K562 (cell line): ENCODE measurements around the gene TMEM187. TPM values are rescaled to one million over a fixed set of nuclear protein-coding genes. Genes with fewer than 3 reads are reported as not detected.

ENCODE experiments used
- POLR2A ChIP-seq: fragments of 450-650 bp; conservative IDR thresholded peaks from 2 replicates; pipeline ENCODE4 v1.6.1; 2016
- RBM22 ChIP-seq: fragments of 200-400 bp; formaldehyde crosslinking; IDR thresholded peaks from 2 replicates; pipeline ENCODE4 v1.6.1; 2018; ENCODE audit warnings: low read length, low read depth; ENCODE audit not compliant: poor library complexity, severe bottlenecking
- SMARCC2 ChIP-seq: fragments of 450-650 bp; IDR thresholded peaks from 2 replicates; pipeline ENCODE4 v1.6.1; 2017; ENCODE audit warnings: antibody characterized with exemption, moderate library complexity, mild to moderate bottlenecking, low read depth
- SUPT5H ChIP-seq: fragments of 450-650 bp; IDR thresholded peaks from 2 replicates; pipeline ENCODE4 v1.6.1; 2016
- ZNF445 ChIP-seq: fragments of 250-450 bp; sonication (Bioruptor Pico); IDR thresholded peaks from 2 replicates; pipeline ENCODE4 v1.4.0; 2020; ENCODE audit warnings: low read depth, mild to moderate bottlenecking, moderate library complexity
- ZNF766 ChIP-seq: fragments of 200-800 bp; sonication (Bioruptor generic); conservative IDR thresholded peaks from 2 replicates; pipeline ENCODE4 v1.6.1; 2016; ENCODE audit warnings: missing genetic modification characterization, missing compliant biosample characterization
- polyA plus RNA-seq, 8 experiments: library from polyadenylated mRNA; depleted of rRNA in 4 of 8; stranded (reverse) in 5 of 8; unstranded in 3 of 8; fragments of >200 nt; fragmentation: Nextera tagmentation in 2 of 8; fragmentation: Illumina TruSeq in 1 of 8; extraction: Ambion mirVana in 2 of 8; extraction: Trizol in 1 of 8; gene quantifications; 2 replicates each; pipeline versions ENCODE4 v1.2.1 to v1.2.3, GENCODE V29; 2011 to 2014; ENCODE audit warnings: inconsistent platforms in 1 of 8, missing spikeins in 1 of 8
- total RNA-seq, 7 experiments: library from RNA; depleted of rRNA in 6 of 7; stranded (reverse); fragments of >200 nt in 6 of 7; fragmentation: Illumina TruSeq in 2 of 7; extraction: Trizol in 2 of 7; gene quantifications; 2 replicates each; pipeline versions ENCODE4 v1.2.1 to v1.2.3, GENCODE V29; 2011 to 2021; ENCODE audit warnings: low replicate concordance in 1 of 7
- TF ChIP-seq, protein P1 (sequence below): IDR thresholded peaks from 2 replicates; pipeline ENCODE4 v1.6.1; 2014; ENCODE audit warnings: antibody characterized with exemption
- TF ChIP-seq, protein P2 (sequence below): fragments of 250-450 bp; sonication (Bioruptor Pico); IDR thresholded peaks from 2 replicates; pipeline ENCODE4 v1.8.0; 2022; ENCODE audit warnings: moderate library complexity, mild to moderate bottlenecking, inconsistent platforms
- TF ChIP-seq, protein P3 (sequence below): fragments of 450-650 bp; formaldehyde crosslinking; conservative IDR thresholded peaks from 2 replicates; pipeline ENCODE4 v1.4.0; 2022; ENCODE audit warnings: mild to moderate bottlenecking, missing genetic modification characterization

TMEM187 gene
- total and polyA plus RNA-seq, 9 of the 15 experiments (the other 6 are each of a cell fraction or from before 2014, with no cell fraction given): 0.13 to 6.4 (median 1.6) TPM

DNA sequence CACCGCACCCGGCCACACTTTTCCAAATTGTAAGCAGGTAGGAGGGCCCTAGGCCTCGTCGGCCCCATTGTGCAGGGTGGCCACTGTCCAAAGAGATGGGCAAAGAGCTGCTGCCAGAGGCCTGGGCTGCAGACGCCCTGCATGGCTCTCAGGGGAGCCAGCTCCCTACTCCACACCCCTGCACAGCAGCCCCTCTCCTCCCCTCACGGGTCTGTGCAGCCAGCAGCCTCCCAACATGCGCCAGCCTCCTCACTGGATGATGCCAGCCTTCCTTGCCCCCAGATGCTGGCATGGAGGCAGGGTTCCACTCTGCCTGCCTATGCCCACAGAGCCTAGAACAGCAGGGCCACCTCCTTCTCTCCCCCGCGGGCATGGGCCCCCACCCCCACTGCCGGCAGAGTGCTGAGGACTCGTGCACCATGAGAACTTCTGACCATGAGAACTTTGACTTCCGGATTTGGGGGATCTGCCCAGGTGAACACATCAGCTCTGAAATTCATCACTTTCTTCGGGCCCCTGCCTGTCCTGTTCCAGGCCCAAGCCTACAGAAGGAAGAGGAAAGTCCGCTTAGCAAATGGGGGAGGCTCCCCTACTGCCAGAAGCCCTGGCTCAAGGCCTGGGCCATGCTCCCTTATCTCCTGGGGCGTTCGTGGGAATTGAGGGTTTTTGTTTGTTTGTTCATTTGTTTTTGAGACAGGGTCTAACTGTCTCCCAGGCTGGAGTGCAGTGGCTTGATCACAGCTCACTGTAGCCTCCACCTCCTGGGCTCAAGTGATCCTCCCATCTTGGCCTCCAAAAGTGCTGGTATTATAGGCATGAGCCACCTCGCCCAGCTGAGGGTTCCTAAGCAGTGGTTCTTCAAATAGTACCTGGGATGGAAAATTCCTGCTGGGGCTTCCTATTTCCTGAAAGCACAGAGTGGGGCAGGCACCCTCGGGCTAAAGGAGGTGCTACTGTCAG is 39.1 kb downstream of the TMEM187 start (continued):
- TF ChIP-seq, protein P1, sequence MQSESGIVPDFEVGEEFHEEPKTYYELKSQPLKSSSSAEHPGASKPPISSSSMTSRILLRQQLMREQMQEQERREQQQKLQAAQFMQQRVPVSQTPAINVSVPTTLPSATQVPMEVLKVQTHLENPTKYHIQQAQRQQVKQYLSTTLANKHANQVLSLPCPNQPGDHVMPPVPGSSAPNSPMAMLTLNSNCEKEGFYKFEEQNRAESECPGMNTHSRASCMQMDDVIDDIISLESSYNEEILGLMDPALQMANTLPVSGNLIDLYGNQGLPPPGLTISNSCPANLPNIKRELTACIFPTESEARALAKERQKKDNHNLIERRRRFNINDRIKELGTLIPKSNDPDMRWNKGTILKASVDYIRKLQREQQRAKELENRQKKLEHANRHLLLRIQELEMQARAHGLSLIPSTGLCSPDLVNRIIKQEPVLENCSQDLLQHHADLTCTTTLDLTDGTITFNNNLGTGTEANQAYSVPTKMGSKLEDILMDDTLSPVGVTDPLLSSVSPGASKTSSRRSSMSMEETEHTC: no peak
- TF ChIP-seq ZNF445 (no peak), ZNF766 (CRISPR knock-in tag) (no peak), SUPT5H (0 out of 2 replicates have a peak, but pooled peaks have one; percentile 5), RBM22 (peak; percentile 31), SMARCC2 (no peak), POLR2A (peak; percentile 57; the same call in 1 of the 2 replicates)
- TF ChIP-seq, protein P2, sequence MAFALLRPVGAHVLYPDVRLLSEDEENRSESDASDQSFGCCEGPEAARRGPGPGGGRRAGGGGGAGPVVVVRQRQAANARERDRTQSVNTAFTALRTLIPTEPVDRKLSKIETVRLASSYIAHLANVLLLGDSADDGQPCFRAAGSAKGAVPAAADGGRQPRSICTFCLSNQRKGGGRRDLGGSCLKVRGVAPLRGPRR: no peak
- TF ChIP-seq, protein P3, sequence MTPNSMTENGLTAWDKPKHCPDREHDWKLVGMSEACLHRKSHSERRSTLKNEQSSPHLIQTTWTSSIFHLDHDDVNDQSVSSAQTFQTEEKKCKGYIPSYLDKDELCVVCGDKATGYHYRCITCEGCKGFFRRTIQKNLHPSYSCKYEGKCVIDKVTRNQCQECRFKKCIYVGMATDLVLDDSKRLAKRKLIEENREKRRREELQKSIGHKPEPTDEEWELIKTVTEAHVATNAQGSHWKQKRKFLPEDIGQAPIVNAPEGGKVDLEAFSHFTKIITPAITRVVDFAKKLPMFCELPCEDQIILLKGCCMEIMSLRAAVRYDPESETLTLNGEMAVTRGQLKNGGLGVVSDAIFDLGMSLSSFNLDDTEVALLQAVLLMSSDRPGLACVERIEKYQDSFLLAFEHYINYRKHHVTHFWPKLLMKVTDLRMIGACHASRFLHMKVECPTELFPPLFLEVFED: no peak
- TF ChIP-seq, all 486 proteins: peak for 5
